Suprapubic skin (tissue), 4 donors: Measurements from ENCODE around the gene CALD1. TPM values are rescaled to one million over a fixed set of nuclear protein-coding genes. Genes with fewer than 3 reads are reported as not detected.

Experiments
- DNase-seq, 2 donors: peaks; one replicate each; pipeline ENCODE4 v3.0.0-alpha.2; 2019; ENCODE audit warnings: low spot score in 2 of 2
- H3K27ac ChIP-seq: fragments of 200-600 bp; sonication (generic); one replicate; pipeline ENCODE4 v1.5.1; 2019
- H3K27me3 ChIP-seq: fragments of 200-600 bp; sonication (generic); one replicate; pipeline ENCODE4 v1.5.1; 2019
- H3K36me3 ChIP-seq: fragments of 200-600 bp; sonication (generic); one replicate; pipeline ENCODE4 v1.5.1; 2019
- H3K4me1 ChIP-seq: fragments of 200-600 bp; sonication (generic); one replicate; pipeline ENCODE4 v1.5.1; 2019
- H3K4me3 ChIP-seq: fragments of 200-600 bp; sonication (generic); one replicate; pipeline ENCODE4 v1.5.1; 2019; ENCODE audit warnings: mild to moderate bottlenecking
- H3K9me3 ChIP-seq: fragments of 200-600 bp; sonication (generic); one replicate; pipeline ENCODE4 v1.5.1; 2019
- EP300 ChIP-seq: sonication (generic); formaldehyde crosslinking; IDR thresholded peaks from one replicate; pipeline ENCODE4 v1.6.1; 2017; ENCODE audit warnings: antibody characterized with exemption
- POLR2A ChIP-seq, 2 donors: fragments of 450-650 bp; IDR thresholded peaks; one replicate each; pipeline ENCODE4 v1.6.1; 2017; ENCODE audit warnings: antibody characterized with exemption in 2 of 2, mild to moderate bottlenecking in 2 of 2, moderate library complexity in 2 of 2
- POLR2AphosphoS5 ChIP-seq, 3 donors: sonication (generic); formaldehyde crosslinking; IDR thresholded peaks; one replicate each; pipeline ENCODE4 v1.6.1; 2017; ENCODE audit warnings: antibody characterized with exemption in 3 of 3
- WGBS: methylation state at CpG from one replicate; pipeline ENCODE4 v1.1.5; 2018; 5-methylcytosine and 5-hydroxymethylcytosine counted together
- total RNA-seq, 4 donors: library from RNA; depleted of rRNA; stranded (reverse); fragments of >200 nt; gene quantifications; one replicate each; pipeline ENCODE4 v1.1.0, GENCODE V29; 2016
- TF ChIP-seq, protein P1 (sequence below), 2 donors: fragments of 200-600 bp in 1 of 2; fragments of 450-650 bp in 1 of 2; sonication (generic) in 1 of 2; IDR thresholded peaks; one replicate each; pipeline ENCODE4 v1.5.1; 2016 to 2019; ENCODE audit warnings: antibody characterized with exemption in 2 of 2, mild to moderate bottlenecking in 1 of 2, moderate library complexity in 1 of 2

Gene CALD1
- total RNA-seq, 4 donors from 2014 or later = 53.6 to 116 (median 83.2) TPM

DNA sequence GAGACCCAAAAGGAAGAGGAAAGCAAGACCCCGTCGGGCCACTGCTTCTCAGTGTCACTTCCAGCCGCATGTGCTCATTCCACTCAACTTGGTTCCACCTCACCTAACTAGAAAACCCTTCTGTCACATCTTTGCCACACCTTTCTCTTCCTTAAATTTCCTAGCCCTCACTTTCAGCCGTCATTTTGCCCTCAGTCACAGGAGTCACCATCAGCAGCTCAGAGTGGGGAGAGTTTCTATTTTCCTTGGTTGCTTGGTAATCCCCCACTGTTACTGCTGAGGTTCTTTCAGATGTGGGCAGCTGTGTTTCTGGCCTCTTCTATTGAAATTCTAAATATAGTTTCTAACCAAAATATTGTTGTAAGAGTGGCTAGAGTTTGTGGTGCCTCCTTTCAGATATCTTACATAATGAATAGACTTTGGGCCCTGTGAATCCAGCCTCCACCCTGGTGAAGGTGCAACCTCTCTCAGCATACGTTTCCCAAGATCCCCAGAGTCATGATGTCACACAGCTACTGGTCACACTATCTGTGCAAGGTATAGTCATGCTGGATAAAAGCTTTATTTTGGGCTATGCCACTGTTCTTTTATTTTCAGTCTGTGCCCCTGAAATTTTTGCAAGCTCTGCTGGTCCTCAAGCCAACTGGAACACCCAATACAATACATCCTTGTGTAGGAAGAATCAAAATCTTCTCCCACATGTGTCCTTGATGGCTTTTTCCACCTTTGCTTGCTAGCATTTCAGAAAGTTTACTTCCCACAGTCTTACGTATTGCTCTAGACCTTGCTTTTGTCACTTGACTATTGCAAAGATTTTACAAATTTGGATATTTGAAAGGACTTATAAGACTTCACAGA lies 216.0 kb downstream of the CALD1 start:
- Histone ChIP-seq H3K27ac (no peak overlapping the region), H3K4me1 (no peaks in the 10 kb centered on the region), H3K36me3 (peaks cover 45% of the 10 kb centered on the region), H3K27me3 (no peaks in the 10 kb centered on the region), H3K9me3 (no peaks in the 10 kb centered on the region), H3K4me3 (no peak overlapping the region)
- 67% methylated on average over 6 of the region's 6 CpGs for WGBS
- no peak for DNase-seq
- no peak for TF ChIP-seq EP300
- no peak for TF ChIP-seq POLR2A (IDR thresholded peaks at IDR 0.05)
- TF ChIP-seq POLR2AphosphoS5 (IDR thresholded peaks at IDR 0.05) = no peak
- TF ChIP-seq, protein P1, sequence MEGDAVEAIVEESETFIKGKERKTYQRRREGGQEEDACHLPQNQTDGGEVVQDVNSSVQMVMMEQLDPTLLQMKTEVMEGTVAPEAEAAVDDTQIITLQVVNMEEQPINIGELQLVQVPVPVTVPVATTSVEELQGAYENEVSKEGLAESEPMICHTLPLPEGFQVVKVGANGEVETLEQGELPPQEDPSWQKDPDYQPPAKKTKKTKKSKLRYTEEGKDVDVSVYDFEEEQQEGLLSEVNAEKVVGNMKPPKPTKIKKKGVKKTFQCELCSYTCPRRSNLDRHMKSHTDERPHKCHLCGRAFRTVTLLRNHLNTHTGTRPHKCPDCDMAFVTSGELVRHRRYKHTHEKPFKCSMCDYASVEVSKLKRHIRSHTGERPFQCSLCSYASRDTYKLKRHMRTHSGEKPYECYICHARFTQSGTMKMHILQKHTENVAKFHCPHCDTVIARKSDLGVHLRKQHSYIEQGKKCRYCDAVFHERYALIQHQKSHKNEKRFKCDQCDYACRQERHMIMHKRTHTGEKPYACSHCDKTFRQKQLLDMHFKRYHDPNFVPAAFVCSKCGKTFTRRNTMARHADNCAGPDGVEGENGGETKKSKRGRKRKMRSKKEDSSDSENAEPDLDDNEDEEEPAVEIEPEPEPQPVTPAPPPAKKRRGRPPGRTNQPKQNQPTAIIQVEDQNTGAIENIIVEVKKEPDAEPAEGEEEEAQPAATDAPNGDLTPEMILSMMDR (IDR thresholded peaks at IDR 0.05) = no peak

DNA sequence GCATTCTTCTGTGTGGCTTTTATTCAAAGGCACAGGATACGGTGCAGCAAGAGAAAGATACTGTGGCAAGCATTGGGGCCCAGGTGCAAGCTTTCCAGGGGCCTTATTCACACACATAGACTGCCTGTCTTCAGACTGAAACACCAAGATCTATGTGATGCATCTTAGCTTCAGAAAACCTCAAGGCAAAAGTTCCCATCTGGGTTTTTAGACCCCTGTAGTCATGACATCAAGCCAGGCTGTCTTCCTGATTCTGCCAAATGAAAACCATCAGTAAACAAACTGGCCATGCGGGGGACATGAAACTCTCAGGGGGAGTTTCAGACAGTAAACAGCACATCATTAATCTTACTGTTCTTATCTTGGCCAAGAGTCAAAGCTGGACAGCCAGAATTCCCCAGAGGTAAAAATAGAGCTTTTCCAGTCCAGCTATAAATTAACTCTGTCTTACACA lies 216.7 kb downstream of the CALD1 start:
- Histone ChIP-seq H3K27me3 (no peaks in the 10 kb centered on the region), H3K4me1 (no peaks in the 10 kb centered on the region), H3K4me3 (no peak overlapping the region), H3K36me3 (peaks cover 45% of the 10 kb centered on the region), H3K27ac (no peak overlapping the region), H3K9me3 (no peaks in the 10 kb centered on the region)
- TF ChIP-seq, protein P1 (IDR thresholded peaks at IDR 0.05) = no peak
- TF ChIP-seq POLR2AphosphoS5 (IDR thresholded peaks at IDR 0.05) = no peak
- no peak for TF ChIP-seq EP300
- TF ChIP-seq POLR2A (IDR thresholded peaks at IDR 0.05) = no peak
- DNase-seq = no peak
- WGBS = 55% methylated on average over 2 of the region's 2 CpGs

DNA sequence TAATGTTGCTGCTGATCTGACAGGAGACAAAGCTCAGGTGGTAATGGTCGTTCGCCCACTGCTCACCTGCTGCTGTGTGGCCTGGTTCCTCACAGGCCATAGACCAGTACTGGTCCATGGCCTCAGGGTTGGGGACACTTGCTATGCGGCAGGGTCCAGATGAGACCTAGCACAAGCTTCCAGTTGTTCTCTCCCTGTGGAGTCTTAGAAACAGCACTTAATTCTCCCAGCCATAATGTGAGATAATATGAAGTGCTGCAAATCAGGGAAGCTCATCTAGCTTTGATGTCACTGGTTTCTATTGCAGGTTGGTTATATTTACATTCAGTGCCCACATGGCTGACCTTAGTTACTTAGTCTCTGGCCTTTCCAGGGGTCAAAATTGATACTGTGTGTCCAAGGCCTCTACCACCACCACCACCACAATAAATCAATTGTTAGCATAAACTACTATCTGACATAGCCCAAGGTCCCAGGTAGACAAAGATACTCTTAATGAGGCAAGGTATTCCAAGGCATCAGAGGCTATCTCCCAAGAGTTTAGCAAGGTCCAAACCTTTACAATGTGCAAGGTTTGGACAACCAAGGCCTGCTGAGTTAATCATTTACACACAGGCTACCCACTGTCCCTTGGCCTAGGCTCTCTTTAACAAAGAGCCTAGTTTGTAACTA lies 217.9 kb downstream of the CALD1 start:
- TF ChIP-seq POLR2A (IDR thresholded peaks at IDR 0.05) (no peak), POLR2AphosphoS5 (IDR thresholded peaks at IDR 0.05) (no peak), EP300 (no peak)
- TF ChIP-seq, protein P1 (IDR thresholded peaks at IDR 0.05) = no peak
- H3K27ac ChIP-seq = no peak overlapping the region
- no peaks in the 10 kb centered on the region for H3K4me1 ChIP-seq
- H3K27me3 ChIP-seq = no peaks in the 10 kb centered on the region
- peaks cover 45% of the 10 kb centered on the region for H3K36me3 ChIP-seq
- DNase-seq = no peak
- WGBS = 67% methylated on average over 1 of the region's 3 CpGs
- H3K4me3 ChIP-seq = no peak overlapping the region
- no peaks in the 10 kb centered on the region for H3K9me3 ChIP-seq

DNA sequence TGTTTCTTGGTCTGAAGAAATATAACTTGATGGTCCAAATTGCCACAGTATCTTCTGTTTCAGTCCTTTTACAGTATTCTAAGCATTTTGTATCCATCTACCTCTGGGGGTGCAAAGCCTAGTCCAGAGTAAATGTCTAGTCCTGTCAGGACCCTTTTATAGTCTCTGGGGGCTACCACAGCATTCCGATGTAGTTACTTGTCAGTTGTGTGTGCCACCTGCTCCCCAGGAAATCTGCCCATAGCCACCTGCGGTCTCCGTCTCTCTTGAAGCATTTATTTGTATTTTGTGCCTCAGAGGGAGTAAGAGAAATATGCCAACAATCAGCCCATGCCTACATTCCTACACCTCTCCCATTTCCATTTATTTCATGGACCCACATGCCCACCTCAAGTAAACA lies 219.7 kb downstream of the CALD1 start:
- no peak overlapping the region for H3K4me3 ChIP-seq
- no peaks in the 10 kb centered on the region for H3K4me1 ChIP-seq
- peaks cover 41% of the 10 kb centered on the region for H3K36me3 ChIP-seq
- H3K27me3 ChIP-seq = no peaks in the 10 kb centered on the region
- H3K27ac ChIP-seq = no peak overlapping the region
- TF ChIP-seq, protein P1 (IDR thresholded peaks at IDR 0.05) = no peak
- no peak for TF ChIP-seq POLR2AphosphoS5 (IDR thresholded peaks at IDR 0.05)
- TF ChIP-seq POLR2A (IDR thresholded peaks at IDR 0.05) = no peak
- no peak for TF ChIP-seq EP300
- 94% methylated on average over 3 of the region's 3 CpGs for WGBS
- no peaks in the 10 kb centered on the region for H3K9me3 ChIP-seq
- no peak for DNase-seq
